ENCODE data around the gene GPR33.

DNA sequence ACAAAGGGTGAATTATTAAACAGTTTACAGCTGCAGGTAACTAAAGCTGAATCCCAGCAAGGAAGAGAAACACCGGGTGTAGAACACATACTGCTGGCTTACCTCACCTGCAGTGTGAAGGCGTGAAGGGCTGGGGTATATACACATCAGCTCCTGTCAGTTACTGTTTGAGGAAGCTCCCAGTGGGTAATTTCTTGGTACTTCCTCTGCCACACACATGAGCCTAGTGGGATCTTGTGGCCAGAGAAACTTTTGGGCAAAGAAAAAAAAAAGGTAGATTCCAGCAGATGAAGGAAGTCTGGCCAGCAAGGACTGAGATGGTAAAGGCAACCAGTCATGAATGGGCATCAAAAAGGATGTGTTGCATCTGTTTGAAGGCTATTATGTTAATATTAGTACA, 14.0 kb upstream of the GPR33 start:
- TF ChIP-seq ZFP3 (CRISPR knock-in tag; IDR thresholded peaks at IDR 0.05) (no peak), PATZ1 (CRISPR knock-in tag; IDR thresholded peaks at IDR 0.05; ENCODE audit: borderline replicate concordance) (no peak), CSDC2 (CRISPR knock-in tag; IDR thresholded peaks at IDR 0.05) (no peak), RARB (CRISPR knock-in tag; IDR thresholded peaks at IDR 0.05) (no peak), ISL1 (CRISPR knock-in tag; IDR thresholded peaks at IDR 0.05) (no peak), PPARA (CRISPR knock-in tag; IDR thresholded peaks at IDR 0.05; ENCODE audit: borderline replicate concordance) (no peak)

All from SK-N-SH treated with all-trans-retinoic acid at 6 μM for 48 hours (cell line).